Measurements from ENCODE around the gene NGLY1.

DNA sequence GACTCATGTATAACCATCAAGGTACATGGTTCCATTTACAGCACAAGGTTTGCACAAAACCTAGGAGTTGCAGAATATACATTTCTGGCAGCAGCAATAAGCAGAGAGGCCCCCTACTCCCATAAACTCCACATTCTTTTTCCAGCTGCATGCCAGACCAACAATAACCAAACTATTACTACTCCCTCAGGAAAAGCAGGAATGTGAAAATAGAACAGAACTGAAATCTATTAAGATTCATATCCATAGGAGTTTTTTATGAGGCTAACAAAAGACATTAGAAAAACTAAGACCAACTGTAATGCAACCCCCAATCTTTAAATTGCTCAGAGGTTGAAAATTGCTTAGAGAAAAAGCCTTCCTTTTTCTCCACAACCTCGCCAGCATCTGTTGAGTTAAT, 90.9 kb downstream of the NGLY1 start:
- TF ChIP-seq, protein P1, sequence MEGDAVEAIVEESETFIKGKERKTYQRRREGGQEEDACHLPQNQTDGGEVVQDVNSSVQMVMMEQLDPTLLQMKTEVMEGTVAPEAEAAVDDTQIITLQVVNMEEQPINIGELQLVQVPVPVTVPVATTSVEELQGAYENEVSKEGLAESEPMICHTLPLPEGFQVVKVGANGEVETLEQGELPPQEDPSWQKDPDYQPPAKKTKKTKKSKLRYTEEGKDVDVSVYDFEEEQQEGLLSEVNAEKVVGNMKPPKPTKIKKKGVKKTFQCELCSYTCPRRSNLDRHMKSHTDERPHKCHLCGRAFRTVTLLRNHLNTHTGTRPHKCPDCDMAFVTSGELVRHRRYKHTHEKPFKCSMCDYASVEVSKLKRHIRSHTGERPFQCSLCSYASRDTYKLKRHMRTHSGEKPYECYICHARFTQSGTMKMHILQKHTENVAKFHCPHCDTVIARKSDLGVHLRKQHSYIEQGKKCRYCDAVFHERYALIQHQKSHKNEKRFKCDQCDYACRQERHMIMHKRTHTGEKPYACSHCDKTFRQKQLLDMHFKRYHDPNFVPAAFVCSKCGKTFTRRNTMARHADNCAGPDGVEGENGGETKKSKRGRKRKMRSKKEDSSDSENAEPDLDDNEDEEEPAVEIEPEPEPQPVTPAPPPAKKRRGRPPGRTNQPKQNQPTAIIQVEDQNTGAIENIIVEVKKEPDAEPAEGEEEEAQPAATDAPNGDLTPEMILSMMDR (IDR thresholded peaks at IDR 0.05; ENCODE audit: low read depth, low read length): no peak
- no peak for TF ChIP-seq EZH2phosphoT487 (IDR thresholded peaks at IDR 0.05; ENCODE audit: low read depth)
